Muscle of leg (tissue), 9 donors: Measurements from ENCODE around the gene FHL5. TPM values are rescaled to one million over a fixed set of nuclear protein-coding genes. Genes with fewer than 3 reads are reported as not detected.

ENCODE experiments used
- polyA plus RNA-seq, 8 donors: library from polyadenylated mRNA; unstranded; fragments of 120-200 nt; gene quantifications; one replicate each; pipeline versions ENCODE4 v1.2.1 to v1.2.3, GENCODE V29; 2013; ENCODE audit warnings: inconsistent platforms in 1 of 8, low replicate concordance in 1 of 8; ENCODE audit not compliant: insufficient read length in 8 of 8, insufficient read depth in 1 of 8
- total RNA-seq: library from RNA; stranded (reverse); fragments of 120-200 nt; gene quantifications from one replicate; pipeline ENCODE4 v1.2.4, GENCODE V29; 2013

The FHL5 gene
- total and polyA plus RNA-seq, 9 donors: 1.1 to 2.6 (median 2.0) TPM

Other genes with a start within 250 kb of the FHL5 start
- 24.3 TPM for gene UFL1, start 41.3 kb upstream of the FHL5 start, total RNA-seq
- gene UFL1, start 41.3 kb upstream of the FHL5 start, polyA plus RNA-seq: 10 to 100 TPM; 23.0 to 30.2 (median 25.5) TPM